HG03280 (cell line): ENCODE measurements around the gene MYL6B.

ENCODE experiments used
- ATAC-seq: cut with Tn5 transposase; IDR thresholded peaks from one replicate; pipeline ENCODE4 v1.9.1; 2021; ENCODE audit warnings: mild to moderate bottlenecking, moderate library complexity; ENCODE audit not compliant: unreplicated experiment

MYL6B gene

DNA sequence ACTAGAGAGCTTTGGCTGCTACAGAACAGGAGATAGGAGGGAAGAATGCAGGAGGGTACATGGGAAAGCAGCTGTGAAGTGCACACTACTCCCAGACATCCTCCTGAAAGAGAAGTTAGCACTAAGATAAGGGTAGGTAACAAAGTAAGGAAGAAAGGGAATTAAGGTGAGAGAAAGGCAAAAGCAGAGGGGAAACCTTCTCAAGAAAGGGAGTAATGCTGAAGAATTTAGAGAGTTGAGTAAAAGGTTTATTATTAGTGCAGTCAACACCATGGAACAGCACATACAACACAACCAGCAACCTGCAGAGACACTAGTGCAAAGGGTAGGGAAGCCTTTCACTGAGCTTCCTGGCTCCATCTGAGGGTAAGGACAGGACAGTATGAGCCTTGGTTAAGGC is 51.9 kb downstream of the MYL6B start:
- no peak for ATAC-seq

- ATAC-seq: no peak
These were observed 53.1 kb downstream of the MYL6B start for GRCh38 chr12:56205445-56205844.

DNA sequence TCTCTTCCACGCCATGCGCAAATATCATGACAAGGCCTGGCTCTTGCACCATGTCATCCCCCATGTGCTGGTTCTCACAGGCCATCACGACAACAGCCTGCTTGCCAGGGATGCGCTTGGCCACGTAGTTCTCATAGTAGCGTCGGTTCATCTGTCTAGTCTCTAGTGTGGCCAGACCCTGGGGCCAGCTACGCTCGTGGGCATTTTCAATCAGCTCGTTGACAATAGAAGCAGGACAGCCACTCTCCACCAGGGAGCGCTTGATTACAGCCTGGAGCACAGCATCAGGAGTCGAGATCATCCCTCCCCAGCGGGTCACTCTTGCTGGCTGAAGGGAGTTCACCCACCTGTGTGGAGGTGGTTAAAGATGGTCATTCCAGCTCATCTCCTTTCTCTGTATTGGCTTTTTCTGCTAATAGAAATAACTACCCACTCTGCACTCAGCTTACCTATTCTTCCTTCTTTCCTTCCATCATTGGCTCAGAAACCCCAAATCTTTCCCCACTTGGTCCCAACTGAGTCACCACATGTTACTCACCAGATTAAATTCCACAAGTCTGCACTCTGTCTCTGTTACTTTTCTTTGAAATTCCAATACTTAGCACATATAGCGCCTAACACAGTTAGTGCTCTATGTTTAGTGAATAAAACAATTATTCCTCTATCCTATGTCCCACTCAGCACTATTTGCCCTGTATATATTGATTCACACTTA is 54.2 kb downstream of the MYL6B start:
- no peak for ATAC-seq
